ENCODE results near the gene QPCT.

- TF ChIP-seq CTCF (IDR thresholded peaks at IDR 0.05) (no peak), POLR2A (IDR thresholded peaks at IDR 0.05) (no peak)
Observed at GRCh38 chr2:37377187-37377532, 32.7 kb downstream of the QPCT start.
